Raji (cell line): Measurements from ENCODE around the gene TLK2.

Source experiments
- POLR2A ChIP-seq: IDR thresholded peaks from 2 replicates; pipeline ENCODE4 v1.6.1; 2011; ENCODE audit warnings: low read depth, low read length, control low read depth; ENCODE audit not compliant: insufficient read depth

The TLK2 gene

GRCh38 chr17:62631086-62631935, 152.7 kb downstream of the TLK2 start:
- TF ChIP-seq POLR2A, result no peak

GRCh38 chr17:62631936-62632924, 153.6 kb downstream of the TLK2 start:
- no peak for TF ChIP-seq POLR2A

- no peak for TF ChIP-seq POLR2A
Observed at GRCh38 chr17:62637809-62638208, 159.2 kb downstream of the TLK2 start.

GRCh38 chr17:62641153-62641552, 162.5 kb downstream of the TLK2 start:
- TF ChIP-seq POLR2A, result no peak

GRCh38 chr17:62641951-62642350, 163.3 kb downstream of the TLK2 start:
- TF ChIP-seq POLR2A, result no peak

- no peak for TF ChIP-seq POLR2A
Observed at GRCh38 chr17:62643496-62643895, 164.9 kb downstream of the TLK2 start.

- TF ChIP-seq POLR2A, result no peak
Observed at GRCh38 chr17:62644487-62645173, 166.0 kb downstream of the TLK2 start.

GRCh38 chr17:62648251-62648955, 169.8 kb downstream of the TLK2 start:
- TF ChIP-seq POLR2A, result no peak

- TF ChIP-seq POLR2A, result no peak
Observed at GRCh38 chr17:62648956-62649294, 170.3 kb downstream of the TLK2 start.

- TF ChIP-seq POLR2A, result no peak
Observed at GRCh38 chr17:62649570-62649969, 170.9 kb downstream of the TLK2 start.

- no peak for TF ChIP-seq POLR2A
Observed at GRCh38 chr17:62650587-62650986, 172.0 kb downstream of the TLK2 start.

GRCh38 chr17:62652251-62653001, 173.8 kb downstream of the TLK2 start:
- no peak for TF ChIP-seq POLR2A

GRCh38 chr17:62653002-62653825, 174.6 kb downstream of the TLK2 start:
- TF ChIP-seq POLR2A, result no peak
